ENCODE data around the gene DTHD1. TPM values are rescaled to one million over a fixed set of nuclear protein-coding genes. Genes with fewer than 3 reads are reported as not detected.

The DTHD1 gene
- total and polyA plus RNA-seq, 10 of the 15 experiments (the other 5 are each of a cell fraction or from before 2014, with no cell fraction given) = 0.05 to 2.8 (median 1.4) TPM

- Histone ChIP-seq H3K36me3 (ENCODE audit: control insufficient read depth in 2 of 2, insufficient read depth in 2 of 2, low read length in 1 of 2) (peaks cover 0 to 19% of the 10 kb centered on the region in 2 experiments; a peak in 1 of 4 replicates), H3K4me1 (ENCODE audit: control insufficient read depth, insufficient read depth, low read length) (no peaks in the 10 kb centered on the region; the same call in 1 of the 2 replicates), H3K27ac (ENCODE audit: control insufficient read depth, insufficient read depth) (no peak overlapping the region), H3K4me3 (no peak overlapping the region), H4K20me1 (ENCODE audit: control insufficient read depth, insufficient read depth) (no peaks in the 10 kb centered on the region), H3K4me2 (ENCODE audit: control insufficient read depth, insufficient read depth) (no peak overlapping the region), H2AFZ (ENCODE audit: control insufficient read depth, low read depth, low read length) (no peak overlapping the region), H3K27me3 (replicated peaks in 1 of 2; ENCODE audit: control insufficient read depth in 2 of 2, insufficient read depth in 2 of 2, low read length in 1 of 2) (no peaks in the 10 kb centered on the region), H3K9ac (ENCODE audit: control insufficient read depth, insufficient read depth, low read length) (no peak overlapping the region), H3K79me2 (ENCODE audit: control insufficient read depth, insufficient read depth, low read length) (peaks cover 50% of the 10 kb centered on the region), H3K9me3 (replicated peaks; ENCODE audit: control insufficient read depth, insufficient read depth, low read length) (peaks cover 19% of the 10 kb centered on the region)
- ATAC-seq (no peak; the same call in 2 of the 3 replicates), FAIRE-seq (no peak), DNase-seq (ENCODE audit: low read depth, low spot score) (no peak)
- SMC1A ChIA-PET (ENCODE audit: uncharacterized antibody, unreplicated experiment) = interaction anchor here (0.7 to 1.6 kb wide), 3 partner anchors 21 to 34 kb away, joined by 3 to 5 read pairs (median 4); no protein-coding TSS in a partner anchor
- intact Hi-C loops (cut with micrococcal nuclease; ENCODE audit: unreplicated experiment) (no loop called here), in situ Hi-C loops (cut with MboI) (no loop called here)
- RAD21 ChIA-PET (ENCODE audit: unreplicated experiment) = no interaction called here
- WGBS (ENCODE audit: insufficient coverage, insufficient replicate concordance, low lambda C conversion rate, missing lambda C conversion rate) = 68% methylated on average over 3 of the region's 3 CpGs
- POLR2A ChIA-PET = interaction anchor here (0.7 to 1.3 kb wide), 2 partner anchors 8 to 118 kb away, joined by 3 read pairs; no protein-coding TSS in a partner anchor
- BruUV-seq (replicated peaks) = no TSS peak
- no peak for TF ChIP-seq FOXM1 (IDR thresholded peaks at IDR 0.05; ENCODE audit: low read depth, low read length)
- no peak for TF ChIP-seq JUNB (IDR thresholded peaks at IDR 0.05)
- no peak for TF ChIP-seq GABPA (IDR thresholded peaks at IDR 0.05; ENCODE audit: low read depth)
- TF ChIP-seq TAF1 (IDR thresholded peaks at IDR 0.05; ENCODE audit: borderline replicate concordance, low read depth, low read length) = no peak
- TF ChIP-seq MYC (IDR thresholded peaks at IDR 0.05; ENCODE audit: insufficient read depth, insufficient read length, insufficient replicate concordance, low read length, severe bottlenecking) = no peak
- TF ChIP-seq STAT3 (IDR thresholded peaks at IDR 0.05; ENCODE audit: low read depth, low read length) = no peak
- TF ChIP-seq CBX3 (IDR thresholded peaks at IDR 0.05; ENCODE audit: borderline replicate concordance, low read depth) = no peak
- TF ChIP-seq CEBPB (IDR thresholded peaks at IDR 0.05; ENCODE audit: borderline replicate concordance in 1 of 2, low read depth in 2 of 2, low read length in 2 of 2) = no peak
- TF ChIP-seq LARP7 (IDR thresholded peaks at IDR 0.05) = no peak
- no peak for TF ChIP-seq IRF4 (IDR thresholded peaks at IDR 0.05; ENCODE audit: low read depth, low read length)
- TF ChIP-seq SPI1 (IDR thresholded peaks at IDR 0.05; ENCODE audit: borderline replicate concordance, insufficient read depth, low read depth, low read length) = no peak
- TF ChIP-seq CHD1 (IDR thresholded peaks at IDR 0.05; ENCODE audit: low read depth, low read length) = no peak
- no peak for TF ChIP-seq DPF2 (IDR thresholded peaks at IDR 0.05)
- TF ChIP-seq SMC3 (IDR thresholded peaks at IDR 0.05; ENCODE audit: borderline replicate concordance, low read length) = no peak
- TF ChIP-seq MYB (IDR thresholded peaks at IDR 0.05; ENCODE audit: borderline replicate concordance, low read depth, low read length) = no peak
- no peak for TF ChIP-seq REST (IDR thresholded peaks at IDR 0.05; ENCODE audit: low read depth, low read length)
- CTCF ChIA-PET = interaction anchor here (1.9 kb wide), 1 partner anchor 10 kb away, joined by 5 read pairs; no protein-coding TSS in a partner anchor
Observed at GRCh38 chr4:36235306-36235705, 46.1 kb upstream of the DTHD1 start.
